GM23338 (cell line): ENCODE results near the gene GPC6. TPM values are rescaled to one million over a fixed set of nuclear protein-coding genes. Genes with fewer than 3 reads are reported as not detected.

ENCODE experiments used
- ATAC-seq: fragments of 200-7000 bp; cut with Tn5 transposase; 3 replicates; pipeline ENCODE4 v1.9.1; 2020
- DNase-seq: peaks from one replicate; pipeline ENCODE4 v3.0.0-alpha.2; 2015; ENCODE audit warnings: low spot score
- H2AFZ ChIP-seq: fragments of 200-600 bp; sonication (generic); 2 replicates; pipeline ENCODE4 v1.8.0; 2016; ENCODE audit warnings: antibody characterized with exemption, mild to moderate bottlenecking, moderate library complexity
- H3F3A ChIP-seq: fragments of 200-600 bp; sonication (generic); replicated peaks from 2 replicates; pipeline ENCODE4 v1.8.0; 2017; ENCODE audit warnings: antibody characterized with exemption, mixed run types, low read depth
- H3K27ac ChIP-seq: fragments of 200-600 bp; sonication (generic); 2 replicates; pipeline ENCODE4 v1.6.1; 2016; ENCODE audit warnings: low read depth
- H3K27me3 ChIP-seq: fragments of 200-600 bp; sonication (generic); 2 replicates; pipeline ENCODE4 v1.8.0; 2016; ENCODE audit warnings: mild to moderate bottlenecking, mixed run types, moderate library complexity; ENCODE audit not compliant: insufficient read depth
- H3K36me3 ChIP-seq: fragments of 200-600 bp; sonication (generic); 2 replicates; pipeline ENCODE4 v1.8.0; 2016; ENCODE audit warnings: mild to moderate bottlenecking; ENCODE audit not compliant: insufficient read depth
- H3K4me1 ChIP-seq: fragments of 200-600 bp; sonication (generic); 2 replicates; pipeline ENCODE4 v1.8.0; 2016; ENCODE audit warnings: mild to moderate bottlenecking, moderate library complexity; ENCODE audit not compliant: insufficient read depth
- H3K4me2 ChIP-seq: fragments of 200-600 bp; sonication (generic); 2 replicates; pipeline ENCODE4 v1.7.1; 2017; ENCODE audit warnings: mixed run types
- H3K4me3 ChIP-seq: fragments of 200-600 bp; sonication (generic); 2 replicates; pipeline ENCODE4 v1.6.1; 2016; ENCODE audit warnings: mixed run types
- H3K79me2 ChIP-seq: fragments of 200-600 bp; sonication (generic); replicated peaks from 2 replicates; pipeline ENCODE4 v1.8.0; 2017; ENCODE audit warnings: mild to moderate bottlenecking; ENCODE audit not compliant: insufficient read depth
- H3K9me2 ChIP-seq: fragments of 200-600 bp; sonication (generic); 2 replicates; pipeline ENCODE4 v1.8.0; 2017; ENCODE audit not compliant: insufficient read depth
- H4K20me1 ChIP-seq: fragments of 200-600 bp; sonication (generic); replicated peaks from 2 replicates; pipeline ENCODE4 v1.8.0; 2017; ENCODE audit warnings: mild to moderate bottlenecking; ENCODE audit not compliant: insufficient read depth
- H3K27ac Mint-ChIP-seq: 2 replicates; pipeline ENCODE4 v1.8.0; 2020; ENCODE audit warnings: inconsistent platforms, mild to moderate bottlenecking, moderate library complexity, mixed read lengths
- H3K27me3 Mint-ChIP-seq: 3 replicates; pipeline ENCODE4 v1.8.0; 2022; ENCODE audit warnings: low read depth, mild to moderate bottlenecking, moderate library complexity, mixed read lengths, inconsistent platforms; ENCODE audit not compliant: insufficient read depth, poor library complexity
- H3K36me3 Mint-ChIP-seq: 3 replicates; pipeline ENCODE4 v1.8.0; 2021; ENCODE audit warnings: low read depth, mild to moderate bottlenecking, inconsistent platforms, moderate library complexity, mixed read lengths
- H3K4me1 Mint-ChIP-seq: 3 replicates; pipeline ENCODE4 v1.8.0; 2020; ENCODE audit warnings: mild to moderate bottlenecking, inconsistent platforms, mixed read lengths
- H3K4me3 Mint-ChIP-seq: 3 replicates; pipeline ENCODE4 v1.8.0; 2021; ENCODE audit warnings: moderate library complexity, mild to moderate bottlenecking, inconsistent platforms, mixed read lengths
- H3K9me3 Mint-ChIP-seq: 3 replicates; pipeline ENCODE4 v1.8.0; 2020; ENCODE audit warnings: moderate library complexity, mild to moderate bottlenecking, inconsistent platforms, mixed read lengths
- CREB1 ChIP-seq: fragments of 250-450 bp; sonication (Bioruptor Pico); IDR thresholded peaks from 2 replicates; pipeline ENCODE4 v1.5.0; 2020; ENCODE audit warnings: low read depth, mild to moderate bottlenecking, moderate library complexity
- EZH2 ChIP-seq: fragments of 200-600 bp; sonication (generic); IDR thresholded peaks from one replicate; pipeline ENCODE4 v1.8.0; 2017; ENCODE audit warnings: antibody characterized with exemption, mild to moderate bottlenecking, low read depth; ENCODE audit not compliant: unreplicated experiment
- JUNB ChIP-seq: IDR thresholded peaks from one replicate; pipeline ENCODE4 v1.6.1; 2016; ENCODE audit warnings: antibody characterized with exemption; ENCODE audit not compliant: unreplicated experiment
- POLR2AphosphoS5 ChIP-seq: IDR thresholded peaks from 2 replicates; pipeline ENCODE4 v1.6.1; 2016; ENCODE audit warnings: antibody characterized with exemption, low read depth
- STAT1 ChIP-seq: IDR thresholded peaks from one replicate; pipeline ENCODE4 v1.6.1; 2016; ENCODE audit warnings: antibody characterized with exemption; ENCODE audit not compliant: unreplicated experiment
- ZNF114 ChIP-seq: fragments of 250-450 bp; sonication (Bioruptor Pico); IDR thresholded peaks from 2 replicates; pipeline ENCODE4 v1.5.0; 2020; ENCODE audit warnings: mild to moderate bottlenecking, moderate library complexity
- ZNF331 ChIP-seq: fragments of 250-450 bp; sonication (Bioruptor Pico); IDR thresholded peaks from 2 replicates; pipeline ENCODE4 v1.5.0; 2020; ENCODE audit warnings: low read depth, mild to moderate bottlenecking, moderate library complexity
- polyA plus RNA-seq: library from polyadenylated mRNA; unstranded; fragments of >200 nt; fragmentation: Nextera tagmentation; extraction: Ambion mirVana; gene quantifications from 2 replicates; pipeline ENCODE4 v1.2.1, GENCODE V29; 2016
- total RNA-seq: library from RNA; depleted of rRNA; stranded (reverse); fragments of >200 nt; shearing (Covaris generic); gene quantifications from 2 replicates; pipeline ENCODE4 v1.2.3, GENCODE V29; 2014
- TF ChIP-seq, protein P1 (sequence below): fragments of 250-450 bp; sonication (Bioruptor Pico); IDR thresholded peaks from 2 replicates; pipeline ENCODE4 v1.5.0; 2020; ENCODE audit warnings: mild to moderate bottlenecking, moderate library complexity

The GPC6 gene
- total and polyA plus RNA-seq, 2 experiments from 2014 or later = 6.4 to 28.6 TPM

DNA sequence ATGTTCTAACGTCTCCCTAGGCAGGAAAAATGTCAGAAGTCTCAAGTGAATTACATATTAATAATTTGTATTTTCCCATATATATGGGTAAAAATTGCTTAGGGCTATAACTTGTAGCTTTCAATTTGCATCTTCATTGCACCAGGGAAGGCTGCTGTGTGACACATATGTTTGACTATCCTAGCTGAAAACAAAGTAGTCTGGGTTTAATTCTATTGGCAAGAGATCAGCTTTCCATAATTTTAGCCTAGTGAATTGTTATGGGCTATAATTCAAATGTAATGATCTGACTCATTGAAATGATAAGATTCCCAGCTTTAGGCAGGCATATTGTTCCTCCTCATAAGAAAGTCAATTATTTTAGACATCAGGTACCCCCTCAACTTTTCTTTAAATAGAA lies 699.8 kb downstream of the GPC6 start:
- DNase-seq (no peak), ATAC-seq (no peak)
- peaks cover 4% of the 10 kb centered on the region; the same call in 2 of the 3 replicates for H3K36me3 Mint-ChIP-seq
- H3K4me3 Mint-ChIP-seq = no peak overlapping the region
- Histone ChIP-seq H3K27ac (no peak overlapping the region), H2AFZ (no peak overlapping the region), H3K9me2 (no peaks in the 10 kb centered on the region), H3K4me1 (no peaks in the 10 kb centered on the region), H3K79me2 (no peaks in the 10 kb centered on the region), H4K20me1 (no peaks in the 10 kb centered on the region; the same call in 1 of the 2 replicates), H3F3A (no peaks in the 10 kb centered on the region), H3K4me3 (no peak overlapping the region), H3K36me3 (no peaks in the 10 kb centered on the region), H3K27me3 (no peaks in the 10 kb centered on the region), H3K4me2 (no peak overlapping the region)
- H3K9me3 Mint-ChIP-seq = no peaks in the 10 kb centered on the region; the same call in 2 of the 3 replicates
- peaks cover 1% of the 10 kb centered on the region for H3K27me3 Mint-ChIP-seq
- TF ChIP-seq POLR2AphosphoS5 (no peak), ZNF114 (CRISPR knock-in tag) (no peak), STAT1 (no peak)
- H3K27ac Mint-ChIP-seq = no peak overlapping the region
- H3K4me1 Mint-ChIP-seq = no peaks in the 10 kb centered on the region; the same call in 2 of the 3 replicates

DNA sequence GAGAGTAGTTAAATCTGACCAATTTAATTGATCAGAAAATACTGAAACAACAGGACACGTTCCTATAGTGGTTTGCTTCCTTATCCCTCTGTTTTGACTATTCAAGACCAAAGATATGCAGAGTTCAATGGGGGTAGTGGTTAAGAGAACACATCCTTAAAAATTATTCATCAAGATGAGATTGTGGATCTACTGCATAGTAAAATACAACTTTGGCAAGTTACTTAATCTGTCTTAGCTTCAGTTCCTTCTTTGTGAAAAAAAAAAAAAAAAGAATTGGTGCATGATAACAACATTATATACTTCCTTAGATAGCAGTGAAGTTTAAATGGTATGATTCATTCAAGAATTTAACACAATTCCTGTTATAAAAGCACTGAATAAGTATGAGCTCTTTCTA lies 700.8 kb downstream of the GPC6 start:
- H3K27ac Mint-ChIP-seq = no peak overlapping the region
- H4K20me1 ChIP-seq = no peaks in the 10 kb centered on the region; the same call in 1 of the 2 replicates
- H3F3A ChIP-seq = no peaks in the 10 kb centered on the region
- DNase-seq (no peak), ATAC-seq (no peak)
- peaks cover 4% of the 10 kb centered on the region; the same call in 2 of the 3 replicates for H3K36me3 Mint-ChIP-seq
- no peak for TF ChIP-seq EZH2
- TF ChIP-seq STAT1 = no peak
- TF ChIP-seq ZNF331 (CRISPR knock-in tag) = no peak
- TF ChIP-seq, protein P1, sequence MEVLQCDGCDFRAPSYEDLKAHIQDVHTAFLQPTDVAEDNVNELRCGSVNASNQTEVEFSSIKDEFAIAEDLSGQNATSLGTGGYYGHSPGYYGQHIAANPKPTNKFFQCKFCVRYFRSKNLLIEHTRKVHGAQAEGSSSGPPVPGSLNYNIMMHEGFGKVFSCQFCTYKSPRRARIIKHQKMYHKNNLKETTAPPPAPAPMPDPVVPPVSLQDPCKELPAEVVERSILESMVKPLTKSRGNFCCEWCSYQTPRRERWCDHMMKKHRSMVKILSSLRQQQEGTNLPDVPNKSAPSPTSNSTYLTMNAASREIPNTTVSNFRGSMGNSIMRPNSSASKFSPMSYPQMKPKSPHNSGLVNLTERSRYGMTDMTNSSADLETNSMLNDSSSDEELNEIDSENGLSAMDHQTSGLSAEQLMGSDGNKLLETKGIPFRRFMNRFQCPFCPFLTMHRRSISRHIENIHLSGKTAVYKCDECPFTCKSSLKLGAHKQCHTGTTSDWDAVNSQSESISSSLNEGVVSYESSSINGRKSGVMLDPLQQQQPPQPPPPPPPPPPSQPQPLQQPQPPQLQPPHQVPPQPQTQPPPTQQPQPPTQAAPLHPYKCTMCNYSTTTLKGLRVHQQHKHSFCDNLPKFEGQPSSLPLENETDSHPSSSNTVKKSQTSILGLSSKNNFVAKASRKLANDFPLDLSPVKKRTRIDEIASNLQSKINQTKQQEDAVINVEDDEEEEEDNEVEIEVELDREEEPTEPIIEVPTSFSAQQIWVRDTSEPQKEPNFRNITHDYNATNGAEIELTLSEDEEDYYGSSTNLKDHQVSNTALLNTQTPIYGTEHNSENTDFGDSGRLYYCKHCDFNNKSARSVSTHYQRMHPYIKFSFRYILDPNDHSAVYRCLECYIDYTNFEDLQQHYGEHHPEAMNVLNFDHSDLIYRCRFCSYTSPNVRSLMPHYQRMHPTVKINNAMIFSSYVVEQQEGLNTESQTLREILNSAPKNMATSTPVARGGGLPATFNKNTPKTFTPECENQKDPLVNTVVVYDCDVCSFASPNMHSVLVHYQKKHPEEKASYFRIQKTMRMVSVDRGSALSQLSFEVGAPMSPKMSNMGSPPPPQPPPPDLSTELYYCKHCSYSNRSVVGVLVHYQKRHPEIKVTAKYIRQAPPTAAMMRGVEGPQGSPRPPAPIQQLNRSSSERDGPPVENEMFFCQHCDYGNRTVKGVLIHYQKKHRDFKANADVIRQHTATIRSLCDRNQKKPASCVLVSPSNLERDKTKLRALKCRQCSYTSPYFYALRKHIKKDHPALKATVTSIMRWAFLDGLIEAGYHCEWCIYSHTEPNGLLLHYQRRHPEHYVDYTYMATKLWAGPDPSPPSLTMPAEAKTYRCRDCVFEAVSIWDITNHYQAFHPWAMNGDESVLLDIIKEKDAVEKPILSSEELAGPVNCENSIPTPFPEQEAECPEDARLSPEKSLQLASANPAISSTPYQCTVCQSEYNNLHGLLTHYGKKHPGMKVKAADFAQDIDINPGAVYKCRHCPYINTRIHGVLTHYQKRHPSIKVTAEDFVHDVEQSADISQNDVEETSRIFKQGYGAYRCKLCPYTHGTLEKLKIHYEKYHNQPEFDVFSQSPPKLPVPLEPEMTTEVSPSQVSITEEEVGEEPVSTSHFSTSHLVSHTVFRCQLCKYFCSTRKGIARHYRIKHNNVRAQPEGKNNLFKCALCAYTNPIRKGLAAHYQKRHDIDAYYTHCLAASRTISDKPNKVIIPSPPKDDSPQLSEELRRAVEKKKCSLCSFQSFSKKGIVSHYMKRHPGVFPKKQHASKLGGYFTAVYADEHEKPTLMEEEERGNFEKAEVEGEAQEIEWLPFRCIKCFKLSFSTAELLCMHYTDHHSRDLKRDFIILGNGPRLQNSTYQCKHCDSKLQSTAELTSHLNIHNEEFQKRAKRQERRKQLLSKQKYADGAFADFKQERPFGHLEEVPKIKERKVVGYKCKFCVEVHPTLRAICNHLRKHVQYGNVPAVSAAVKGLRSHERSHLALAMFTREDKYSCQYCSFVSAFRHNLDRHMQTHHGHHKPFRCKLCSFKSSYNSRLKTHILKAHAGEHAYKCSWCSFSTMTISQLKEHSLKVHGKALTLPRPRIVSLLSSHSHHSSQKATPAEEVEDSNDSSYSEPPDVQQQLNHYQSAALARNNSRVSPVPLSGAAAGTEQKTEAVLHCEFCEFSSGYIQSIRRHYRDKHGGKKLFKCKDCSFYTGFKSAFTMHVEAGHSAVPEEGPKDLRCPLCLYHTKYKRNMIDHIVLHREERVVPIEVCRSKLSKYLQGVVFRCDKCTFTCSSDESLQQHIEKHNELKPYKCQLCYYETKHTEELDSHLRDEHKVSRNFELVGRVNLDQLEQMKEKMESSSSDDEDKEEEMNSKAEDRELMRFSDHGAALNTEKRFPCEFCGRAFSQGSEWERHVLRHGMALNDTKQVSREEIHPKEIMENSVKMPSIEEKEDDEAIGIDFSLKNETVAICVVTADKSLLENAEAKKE (CRISPR knock-in tag) = no peak
- no peak for TF ChIP-seq JUNB
- no peak for TF ChIP-seq CREB1 (CRISPR knock-in tag)
- no peaks in the 10 kb centered on the region for H3K27me3 ChIP-seq
- no peak overlapping the region for H3K4me2 ChIP-seq
- no peak overlapping the region for H3K4me3 Mint-ChIP-seq
- no peak overlapping the region for H2AFZ ChIP-seq
- peaks cover 1% of the 10 kb centered on the region for H3K27me3 Mint-ChIP-seq
- no peaks in the 10 kb centered on the region for H3K9me2 ChIP-seq
- H3K4me1 ChIP-seq = no peaks in the 10 kb centered on the region
- H3K4me1 Mint-ChIP-seq = no peaks in the 10 kb centered on the region
- no peak overlapping the region for H3K27ac ChIP-seq
- no peaks in the 10 kb centered on the region for H3K36me3 ChIP-seq
- no peak overlapping the region for H3K4me3 ChIP-seq
- no peaks in the 10 kb centered on the region for H3K79me2 ChIP-seq
- no peaks in the 10 kb centered on the region; the same call in 2 of the 3 replicates for H3K9me3 Mint-ChIP-seq
